ENCODE data around the gene ASB1.
"Not testable (repeated sequence)": the region's sequence is repeated elsewhere in the genome, so short reads cannot be mapped to it uniquely, and the experiment has no call there.

ASB1 gene

GRCh38 chr2:238404406-238405216, 22.1 kb upstream of the ASB1 start:
- FAIRE-seq = no peak

- FAIRE-seq = not testable (repeated sequence)
Observed at GRCh38 chr2:238405217-238405555, 21.5 kb upstream of the ASB1 start.

- FAIRE-seq = no peak
Observed at GRCh38 chr2:238406221-238406997, 20.3 kb upstream of the ASB1 start.

GRCh38 chr2:238406998-238407285, 19.8 kb upstream of the ASB1 start:
- no peak for FAIRE-seq

GRCh38 chr2:238407566-238407965, 19.2 kb upstream of the ASB1 start:
- FAIRE-seq = no peak

- FAIRE-seq = no peak
Observed at GRCh38 chr2:238408615-238409340, 17.9 kb upstream of the ASB1 start.

- no peak for FAIRE-seq
Observed at GRCh38 chr2:238409341-238410199, 17.2 kb upstream of the ASB1 start.

GRCh38 chr2:238412067-238412767, 14.5 kb upstream of the ASB1 start:
- FAIRE-seq = no peak

GRCh38 chr2:238413368-238413767, 13.4 kb upstream of the ASB1 start:
- no peak for FAIRE-seq

GRCh38 chr2:238415036-238415764, 11.5 kb upstream of the ASB1 start:
- FAIRE-seq = no peak

- FAIRE-seq = no peak
Observed at GRCh38 chr2:238415893-238416292, 10.8 kb upstream of the ASB1 start.

GRCh38 chr2:238418196-238418998, 8.3 kb upstream of the ASB1 start:
- no peak for FAIRE-seq

GRCh38 chr2:238418999-238419546, 7.7 kb upstream of the ASB1 start:
- no peak for FAIRE-seq

GRCh38 chr2:238420442-238420841, 6.3 kb upstream of the ASB1 start:
- FAIRE-seq = no peak

- FAIRE-seq = no peak
Observed at GRCh38 chr2:238420878-238421694, 5.6 kb upstream of the ASB1 start.

GRCh38 chr2:238421695-238422035, 5.1 kb upstream of the ASB1 start:
- no peak for FAIRE-seq

- no peak for FAIRE-seq
Observed at GRCh38 chr2:238422285-238422684, 4.4 kb upstream of the ASB1 start.

- no peak for FAIRE-seq
Observed at GRCh38 chr2:238422940-238423339, 3.8 kb upstream of the ASB1 start.

- no peak for FAIRE-seq
Observed at GRCh38 chr2:238423561-238424312, 3.0 kb upstream of the ASB1 start.
